Prostate gland (tissue), 2 donors: ENCODE results near the gene PTPRD. TPM values are rescaled to one million over a fixed set of nuclear protein-coding genes. Genes with fewer than 3 reads are reported as not detected.

Experiments used
- DNase-seq: peaks from one replicate; pipeline ENCODE4 v3.0.0-alpha.2; 2019; ENCODE audit warnings: low spot score
- H3K27ac ChIP-seq, 2 donors: fragments of 200-600 bp; sonication (generic); 2 replicates each; pipeline ENCODE4 v1.5.1; 2017 to 2019
- H3K27me3 ChIP-seq: fragments of 200-600 bp; sonication (generic); replicated peaks from 2 replicates; pipeline ENCODE4 v1.5.1; 2019; ENCODE audit not compliant: insufficient read depth
- H3K36me3 ChIP-seq, 2 donors: fragments of 200-600 bp; sonication (generic); 1 replicate in 1 of 2; 2 replicates in 1 of 2; pipeline versions ENCODE4 v1.5.1 to v1.8.1; 2017 to 2019
- H3K4me1 ChIP-seq: fragments of 200-600 bp; sonication (generic); replicated peaks from 2 replicates; pipeline ENCODE4 v1.5.1; 2019
- H3K4me3 ChIP-seq, 2 donors: fragments of 200-600 bp; sonication (generic); 2 replicates each; pipeline ENCODE4 v1.5.1; 2017 to 2019
- H3K9me3 ChIP-seq: fragments of 200-600 bp; sonication (generic); 2 replicates; pipeline ENCODE4 v1.5.1; 2017
- CTCF ChIP-seq, 4 experiments: fragments of 200-600 bp in 2 of 4; fragments of 450-650 bp in 2 of 4; sonication (generic) in 2 of 4; IDR thresholded peaks; 1 replicate in 3 of 4; 2 replicates in 1 of 4; pipeline ENCODE4 v1.5.1; 2016 to 2019; ENCODE audit warnings: antibody characterized with exemption in 4 of 4, mild to moderate bottlenecking in 2 of 4, moderate library complexity in 2 of 4
- POLR2A ChIP-seq: fragments of 450-650 bp; IDR thresholded peaks from one replicate; pipeline ENCODE4 v1.6.1; 2016; ENCODE audit warnings: antibody characterized with exemption, mild to moderate bottlenecking
- POLR2AphosphoS5 ChIP-seq: sonication (generic); formaldehyde crosslinking; IDR thresholded peaks from one replicate; pipeline ENCODE4 v1.6.1; 2017; ENCODE audit warnings: antibody characterized with exemption
- WGBS: methylation state at CpG from one replicate; pipeline ENCODE4 v1.1.5; 2018; 5-methylcytosine and 5-hydroxymethylcytosine counted together
- intact Hi-C: fragments of 100-400 bp; cut with DNase I; formaldehyde crosslinking; loops from one replicate; pipeline ENCODE4 v1.14.2; 2022
- total RNA-seq, 2 donors: library from RNA; depleted of rRNA; stranded (reverse); fragments of >200 nt; gene quantifications; one replicate each; pipeline ENCODE4 v1.1.0, GENCODE V29; 2016

PTPRD gene
- total RNA-seq, 2 donors from 2014 or later, result 5.8 to 23.1 TPM

- H3K36me3 ChIP-seq, result no peaks in the 10 kb centered on the region
- H3K9me3 ChIP-seq, result no peaks in the 10 kb centered on the region
- no peak overlapping the region for H3K27ac ChIP-seq
- 86% methylated on average over 3 of the region's 3 CpGs for WGBS
- no peak for DNase-seq
- TF ChIP-seq CTCF (IDR thresholded peaks at IDR 0.05), result no peak
- no peaks in the 10 kb centered on the region for H3K27me3 ChIP-seq
- no peak overlapping the region for H3K4me3 ChIP-seq
- intact Hi-C loops, result no loop called here
- H3K4me1 ChIP-seq, result no peaks in the 10 kb centered on the region
Observed at GRCh38 chr9:8800196-8800595, 1812.6 kb downstream of the PTPRD start.

- TF ChIP-seq POLR2A, result no peak
- TF ChIP-seq CTCF (IDR thresholded peaks at IDR 0.05), result no peak
- no peak for TF ChIP-seq POLR2AphosphoS5
- Histone ChIP-seq H3K27me3 (no peaks in the 10 kb centered on the region), H3K9me3 (no peaks in the 10 kb centered on the region), H3K4me1 (no peaks in the 10 kb centered on the region), H3K4me3 (no peak overlapping the region), H3K27ac (no peak overlapping the region), H3K36me3 (no peaks in the 10 kb centered on the region)
- no peak for DNase-seq
- intact Hi-C loops, result no loop called here
Observed at GRCh38 chr9:8799615-8800014, 1813.2 kb downstream of the PTPRD start.

- Histone ChIP-seq H3K4me3 (no peak overlapping the region), H3K27me3 (no peaks in the 10 kb centered on the region), H3K27ac (no peak overlapping the region), H3K9me3 (no peaks in the 10 kb centered on the region), H3K36me3 (no peaks in the 10 kb centered on the region), H3K4me1 (no peaks in the 10 kb centered on the region)
- no peak for DNase-seq
- intact Hi-C loops, result no loop called here
- TF ChIP-seq POLR2AphosphoS5 (no peak), CTCF (IDR thresholded peaks at IDR 0.05) (no peak), POLR2A (no peak)
Observed at GRCh38 chr9:8799206-8799605, 1813.6 kb downstream of the PTPRD start.

- no peak overlapping the region for H3K4me3 ChIP-seq
- DNase-seq, result no peak
- H3K27ac ChIP-seq, result no peak overlapping the region
- 18% methylated on average over 2 of the region's 2 CpGs for WGBS
- H3K9me3 ChIP-seq, result no peaks in the 10 kb centered on the region
- intact Hi-C loops, result no loop called here
- no peaks in the 10 kb centered on the region for H3K36me3 ChIP-seq
- peaks cover 5% of the 10 kb centered on the region for H3K4me1 ChIP-seq
- H3K27me3 ChIP-seq, result no peaks in the 10 kb centered on the region
- TF ChIP-seq POLR2AphosphoS5 (no peak), CTCF (IDR thresholded peaks at IDR 0.05) (no peak), POLR2A (no peak)
Observed at GRCh38 chr9:8784838-8785237, 1828.0 kb downstream of the PTPRD start.

GRCh38 chr9:8783941-8784340, 1828.9 kb downstream of the PTPRD start:
- Histone ChIP-seq H3K36me3 (no peaks in the 10 kb centered on the region), H3K4me3 (no peak overlapping the region), H3K9me3 (no peaks in the 10 kb centered on the region), H3K27ac (no peak overlapping the region), H3K4me1 (peaks cover 5% of the 10 kb centered on the region), H3K27me3 (no peaks in the 10 kb centered on the region)
- DNase-seq, result no peak
- TF ChIP-seq POLR2A, result no peak
- TF ChIP-seq POLR2AphosphoS5, result no peak
- no peak for TF ChIP-seq CTCF (IDR thresholded peaks at IDR 0.05)
- intact Hi-C loops, result no loop called here
- 27% methylated on average over 6 of the region's 6 CpGs for WGBS
